GM19467 (cell line): ENCODE measurements around the gene ABHD15.

ENCODE experiments used
- ATAC-seq: cut with Tn5 transposase; IDR thresholded peaks from one replicate; pipeline ENCODE4 v1.9.1; 2021; ENCODE audit warnings: mild to moderate bottlenecking, moderate library complexity; ENCODE audit not compliant: unreplicated experiment

Gene ABHD15

GRCh38 chr17:29544066-29544465 lies 22.8 kb downstream of the ABHD15 start:
- no peak for ATAC-seq

- no peak for ATAC-seq
Measured at GRCh38 chr17:29533976-29534375, 32.9 kb downstream of the ABHD15 start.

- ATAC-seq = no peak
Measured at GRCh38 chr17:29526322-29526721, 40.5 kb downstream of the ABHD15 start.

GRCh38 chr17:29524692-29525091 lies 42.1 kb downstream of the ABHD15 start:
- ATAC-seq = no peak

GRCh38 chr17:29518359-29518758 lies 48.5 kb downstream of the ABHD15 start:
- no peak for ATAC-seq

- ATAC-seq = no peak
Measured at GRCh38 chr17:29514792-29515191, 52.0 kb downstream of the ABHD15 start.

GRCh38 chr17:29510953-29511352 lies 55.9 kb downstream of the ABHD15 start:
- no peak for ATAC-seq
